GM12878 (cell line): ENCODE measurements around the gene PPP1R12B. TPM values are rescaled to one million over a fixed set of nuclear protein-coding genes. Genes with fewer than 3 reads are reported as not detected.
"Not testable (repeated sequence)": the region's sequence is repeated elsewhere in the genome, so short reads cannot be mapped to it uniquely, and the experiment has no call there.

ENCODE experiments used
- ATAC-seq: fragments of 200-7000 bp; cut with Tn5 transposase; 3 replicates; pipeline ENCODE4 v1.9.1; 2020; ENCODE audit warnings: mild to moderate bottlenecking, moderate library complexity
- BruUV-seq: library from RNA; stranded (reverse); fragments of 400-500 nt; replicated peaks from 2 replicates; lab custom pipeline; 2021; lab: Mats Ljungman, UMichigan
- CTCF ChIA-PET: fragments of 300-600 bp; sonication (Branson Sonifier 250); formaldehyde crosslinking; extraction: SDS; loops from one replicate; lab custom pipeline; 2021; ENCODE audit warnings: inconsistent platforms; lab: Yijun Ruan, JAX
- POLR2A ChIA-PET: fragments of 350-600 bp; formaldehyde crosslinking; extraction: SDS; loops from one replicate; lab custom pipeline; 2021; ENCODE audit warnings: inconsistent platforms; lab: Charles Lee
- RAD21 ChIA-PET: fragments of 300-600 bp; sonication (Branson Sonifier 250); formaldehyde crosslinking; loops from one replicate; lab custom pipeline; 2023; ENCODE audit warnings: antibody characterized with exemption; ENCODE audit not compliant: unreplicated experiment; lab: Charles Lee
- SMC1A ChIA-PET: fragments of 300-600 bp; sonication (Branson Sonifier 250); formaldehyde crosslinking; loops from one replicate; lab custom pipeline; 2023; ENCODE audit not compliant: unreplicated experiment, uncharacterized antibody; lab: Charles Lee
- DNase-seq: peaks from one replicate; pipeline ENCODE4 v3.0.0-alpha.2; 2011; ENCODE audit warnings: low read depth, low spot score
- FAIRE-seq: peaks from 3 replicates; lab custom pipeline; 2011; peaks lifted over from hg19 to GRCh38; lab: Jason Lieb, UNC
- H2AFZ ChIP-seq: 2 replicates; pipeline ENCODE4 v1.6.0; 2011; ENCODE audit warnings: low read depth, low read length, control low read depth; ENCODE audit not compliant: control insufficient read depth
- H3K27ac ChIP-seq: 2 replicates; pipeline ENCODE4 v1.5.1; 2011; ENCODE audit warnings: control low read depth; ENCODE audit not compliant: control insufficient read depth, insufficient read depth
- H3K27me3 ChIP-seq, 2 experiments: replicated peaks in 1 of 2; 2 replicates each; pipeline versions ENCODE4 v1.6.0 to v1.6.1; 2011; ENCODE audit warnings: low read length in 1 of 2; ENCODE audit not compliant: control insufficient read depth in 2 of 2, insufficient read depth in 2 of 2
- H3K36me3 ChIP-seq, 2 experiments: 2 replicates each; pipeline ENCODE4 v1.5.1; 2011; ENCODE audit warnings: low read length in 1 of 2; ENCODE audit not compliant: control insufficient read depth in 2 of 2, insufficient read depth in 2 of 2
- H3K4me1 ChIP-seq: 2 replicates; pipeline ENCODE4 v1.6.1; 2011; ENCODE audit warnings: mild to moderate bottlenecking, low read length, moderate library complexity, mixed read lengths; ENCODE audit not compliant: control insufficient read depth, insufficient read depth
- H3K4me2 ChIP-seq: 2 replicates; pipeline ENCODE4 v1.6.0; 2011; ENCODE audit warnings: control low read depth; ENCODE audit not compliant: control insufficient read depth, insufficient read depth
- H3K4me3 ChIP-seq: fragments of 200-600 bp; sonication (generic); 2 replicates; pipeline ENCODE4 v1.5.1; 2016
- H3K79me2 ChIP-seq: 2 replicates; pipeline ENCODE4 v1.6.0; 2011; ENCODE audit warnings: low read length; ENCODE audit not compliant: control insufficient read depth, insufficient read depth
- H3K9ac ChIP-seq: 2 replicates; pipeline ENCODE4 v1.8.0; 2011; ENCODE audit warnings: low read length, control low read depth, mixed read lengths; ENCODE audit not compliant: control insufficient read depth, insufficient read depth
- H3K9me3 ChIP-seq: replicated peaks from 3 replicates; pipeline ENCODE4 v1.5.1; 2011; ENCODE audit warnings: mild to moderate bottlenecking, low read length; ENCODE audit not compliant: control insufficient read depth, insufficient read depth
- H4K20me1 ChIP-seq: 2 replicates; pipeline ENCODE4 v1.6.0; 2011; ENCODE audit not compliant: control insufficient read depth, insufficient read depth
- ATF7 ChIP-seq: fragments of 450-650 bp; IDR thresholded peaks from 2 replicates; pipeline ENCODE4 v1.6.1; 2016; ENCODE audit warnings: low read depth, mild to moderate bottlenecking
- CBFB ChIP-seq: IDR thresholded peaks from 2 replicates; pipeline ENCODE4 v1.6.1; 2016; ENCODE audit warnings: antibody characterized with exemption, low read depth
- ETV6 ChIP-seq, 2 experiments: fragments of 450-650 bp in 1 of 2; IDR thresholded peaks in 1 of 2; conservative IDR thresholded peaks in 1 of 2; 2 replicates each; pipeline ENCODE4 v1.6.1; 2014; ENCODE audit warnings: antibody characterized with exemption in 1 of 2, borderline replicate concordance in 1 of 2, low read depth in 1 of 2, mild to moderate bottlenecking in 1 of 2, moderate library complexity in 1 of 2
- IKZF2 ChIP-seq, 2 experiments: fragments of 450-650 bp; IDR thresholded peaks; 2 replicates each; pipeline ENCODE4 v1.6.1; 2017; ENCODE audit warnings: mild to moderate bottlenecking in 2 of 2, moderate library complexity in 2 of 2
- IRF5 ChIP-seq: fragments of 450-650 bp; IDR thresholded peaks from 2 replicates; pipeline ENCODE4 v1.6.1; 2017; ENCODE audit warnings: borderline replicate concordance
- JUNB ChIP-seq: IDR thresholded peaks from 2 replicates; pipeline ENCODE4 v1.6.1; 2016; ENCODE audit warnings: antibody characterized with exemption, mild to moderate bottlenecking
- MEF2A ChIP-seq: IDR thresholded peaks from 2 replicates; pipeline ENCODE4 v1.6.1; 2011; ENCODE audit warnings: low read depth, mild to moderate bottlenecking, low read length, moderate library complexity; ENCODE audit not compliant: insufficient read depth
- MEF2B ChIP-seq: fragments of 450-650 bp; IDR thresholded peaks from 2 replicates; pipeline ENCODE4 v1.6.1; 2018; ENCODE audit warnings: mild to moderate bottlenecking, moderate library complexity; ENCODE audit not compliant: partially characterized antibody, poor library complexity, severe bottlenecking
- NBN ChIP-seq: fragments of 450-650 bp; IDR thresholded peaks from 2 replicates; pipeline ENCODE4 v1.6.1; 2016
- NFIC ChIP-seq: IDR thresholded peaks from 2 replicates; pipeline ENCODE4 v1.6.1; 2012; ENCODE audit warnings: low read depth, mild to moderate bottlenecking, inconsistent platforms, low read length, moderate library complexity
- RUNX3 ChIP-seq: IDR thresholded peaks from 2 replicates; pipeline ENCODE4 v1.6.1; 2012; ENCODE audit warnings: low read length, inconsistent platforms
- WGBS: methylation state at CpG from one replicate; pipeline ENCODE4 v1.1.6; 2016; ENCODE audit warnings: low lambda C conversion rate; ENCODE audit not compliant: insufficient replicate concordance, insufficient coverage; ENCODE audit errors: missing lambda C conversion rate; 5-methylcytosine and 5-hydroxymethylcytosine counted together
- in situ Hi-C: fragments of 300-500 bp; cut with MboI; formaldehyde crosslinking; loops from 9 replicates; pipeline ENCODE4 v1.14.3; 2018; ENCODE audit warnings: mixed read lengths
- intact Hi-C: fragments of 100-400 bp; cut with micrococcal nuclease; formaldehyde crosslinking; loops from one replicate; pipeline ENCODE4 v1.14.2; 2022; ENCODE audit not compliant: unreplicated experiment
- polyA plus RNA-seq, 11 experiments: library from polyadenylated mRNA; depleted of rRNA in 4 of 11; unstranded in 6 of 11; stranded (reverse) in 5 of 11; fragments of >200 nt; fragmentation: Nextera tagmentation in 4 of 11; fragmentation: Illumina TruSeq in 1 of 11; extraction: Ambion mirVana in 4 of 11; extraction: Trizol in 1 of 11; gene quantifications; 1 replicate in 1 of 11; 2 replicates in 10 of 11; pipeline versions ENCODE4 v1.2.1 to v1.2.3, GENCODE V29; 2011 to 2016; ENCODE audit warnings: inconsistent platforms in 2 of 11, missing spikeins in 2 of 11, low read depth in 1 of 11
- total RNA-seq, 4 experiments: library from RNA; depleted of rRNA in 3 of 4; stranded (reverse); fragments of >200 nt in 3 of 4; fragmentation: Illumina TruSeq in 1 of 4; extraction: Trizol in 1 of 4; gene quantifications; 2 replicates each; pipeline versions ENCODE4 v1.2.1 to v1.2.3, GENCODE V29; 2013 to 2021
- TF ChIP-seq, protein P1 (sequence below): fragments of 450-650 bp; IDR thresholded peaks from 2 replicates; pipeline ENCODE4 v1.6.1; 2017; ENCODE audit warnings: low read depth, mild to moderate bottlenecking, moderate library complexity
- TF ChIP-seq, protein P2 (sequence below): fragments of 450-650 bp; IDR thresholded peaks from 2 replicates; pipeline ENCODE4 v1.6.1; 2016; ENCODE audit warnings: mild to moderate bottlenecking
- TF ChIP-seq, protein P3 (sequence below): IDR thresholded peaks from 2 replicates; pipeline ENCODE4 v1.6.1; 2012; ENCODE audit warnings: low read length, inconsistent platforms

Gene PPP1R12B
- total and polyA plus RNA-seq, 10 of the 15 experiments (the other 5 are each of a cell fraction or from before 2014, with no cell fraction given): 0.29 to 9.4 (median 4.7) TPM

GRCh38 chr1:202484032-202484431 is 135.5 kb downstream of the PPP1R12B start:
- TF ChIP-seq NFIC (peak; percentile 81), IKZF2 (IDR thresholded peaks at IDR 0.05) (peak; percentile 54 to 67; a peak in 3 of 4 replicates), NBN (0 out of 2 replicates have a peak, but pooled peaks have one; percentile 44), ATF7 (peak; percentile 21; the same call in 1 of the 2 replicates), IRF5 (0 out of 2 replicates have a peak, but pooled peaks have one; percentile 26), CBFB (peak; percentile 62; the same call in 1 of the 2 replicates), ETV6 (conservative IDR thresholded peaks at IDR 0.05 in 1 of 2, IDR thresholded peaks at IDR 0.05 in 1 of 2; ENCODE audit: borderline replicate concordance in 1 of 2, low read depth in 1 of 2) (peak in 1 of 2 experiments; percentile 19; a peak in 1 of 4 replicates), MEF2A (0 out of 2 replicates have a peak, but pooled peaks have one; percentile 32), MEF2B (peak; percentile 23), JUNB (peak; percentile 51), RUNX3 (peak; percentile 95)
- TF ChIP-seq, protein P1, sequence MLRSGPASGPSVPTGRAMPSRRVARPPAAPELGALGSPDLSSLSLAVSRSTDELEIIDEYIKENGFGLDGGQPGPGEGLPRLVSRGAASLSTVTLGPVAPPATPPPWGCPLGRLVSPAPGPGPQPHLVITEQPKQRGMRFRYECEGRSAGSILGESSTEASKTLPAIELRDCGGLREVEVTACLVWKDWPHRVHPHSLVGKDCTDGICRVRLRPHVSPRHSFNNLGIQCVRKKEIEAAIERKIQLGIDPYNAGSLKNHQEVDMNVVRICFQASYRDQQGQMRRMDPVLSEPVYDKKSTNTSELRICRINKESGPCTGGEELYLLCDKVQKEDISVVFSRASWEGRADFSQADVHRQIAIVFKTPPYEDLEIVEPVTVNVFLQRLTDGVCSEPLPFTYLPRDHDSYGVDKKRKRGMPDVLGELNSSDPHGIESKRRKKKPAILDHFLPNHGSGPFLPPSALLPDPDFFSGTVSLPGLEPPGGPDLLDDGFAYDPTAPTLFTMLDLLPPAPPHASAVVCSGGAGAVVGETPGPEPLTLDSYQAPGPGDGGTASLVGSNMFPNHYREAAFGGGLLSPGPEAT: peak; percentile 47; the same call in 1 of the 2 replicates
- TF ChIP-seq, protein P2, sequence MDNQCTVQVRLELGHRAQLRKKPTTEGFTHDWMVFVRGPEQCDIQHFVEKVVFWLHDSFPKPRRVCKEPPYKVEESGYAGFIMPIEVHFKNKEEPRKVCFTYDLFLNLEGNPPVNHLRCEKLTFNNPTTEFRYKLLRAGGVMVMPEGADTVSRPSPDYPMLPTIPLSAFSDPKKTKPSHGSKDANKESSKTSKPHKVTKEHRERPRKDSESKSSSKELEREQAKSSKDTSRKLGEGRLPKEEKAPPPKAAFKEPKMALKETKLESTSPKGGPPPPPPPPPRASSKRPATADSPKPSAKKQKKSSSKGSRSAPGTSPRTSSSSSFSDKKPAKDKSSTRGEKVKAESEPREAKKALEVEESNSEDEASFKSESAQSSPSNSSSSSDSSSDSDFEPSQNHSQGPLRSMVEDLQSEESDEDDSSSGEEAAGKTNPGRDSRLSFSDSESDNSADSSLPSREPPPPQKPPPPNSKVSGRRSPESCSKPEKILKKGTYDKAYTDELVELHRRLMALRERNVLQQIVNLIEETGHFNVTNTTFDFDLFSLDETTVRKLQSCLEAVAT: peak; percentile 80
- TF ChIP-seq, protein P3, sequence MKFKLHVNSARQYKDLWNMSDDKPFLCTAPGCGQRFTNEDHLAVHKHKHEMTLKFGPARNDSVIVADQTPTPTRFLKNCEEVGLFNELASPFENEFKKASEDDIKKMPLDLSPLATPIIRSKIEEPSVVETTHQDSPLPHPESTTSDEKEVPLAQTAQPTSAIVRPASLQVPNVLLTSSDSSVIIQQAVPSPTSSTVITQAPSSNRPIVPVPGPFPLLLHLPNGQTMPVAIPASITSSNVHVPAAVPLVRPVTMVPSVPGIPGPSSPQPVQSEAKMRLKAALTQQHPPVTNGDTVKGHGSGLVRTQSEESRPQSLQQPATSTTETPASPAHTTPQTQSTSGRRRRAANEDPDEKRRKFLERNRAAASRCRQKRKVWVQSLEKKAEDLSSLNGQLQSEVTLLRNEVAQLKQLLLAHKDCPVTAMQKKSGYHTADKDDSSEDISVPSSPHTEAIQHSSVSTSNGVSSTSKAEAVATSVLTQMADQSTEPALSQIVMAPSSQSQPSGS: peak; percentile 56; the same call in 1 of the 2 replicates
- ATAC-seq: peak; percentile 72
- H3K79me2 ChIP-seq, in situ Hi-C loops, POLR2A ChIA-PET, DNase-seq, BruUV-seq, RAD21 ChIA-PET, H4K20me1 ChIP-seq, H2AFZ ChIP-seq, H3K9ac ChIP-seq, H3K27ac ChIP-seq, H3K9me3 ChIP-seq, H3K4me3 ChIP-seq, H3K36me3 ChIP-seq, intact Hi-C loops, H3K27me3 ChIP-seq: not testable (repeated sequence)
- FAIRE-seq: peak; percentile 41
- Histone ChIP-seq H3K4me1 (peaks cover 20% of the 10 kb centered on the region), H3K4me2 (peak overlapping the region; percentile 17)
- ChIA-PET SMC1A (interaction anchor here (0.7 to 1.8 kb wide), 7 partner anchors 78 to 140 kb away, joined by 3 to 5 read pairs (median 3); no protein-coding TSS in a partner anchor), CTCF (interaction anchor here (0.6 to 2.3 kb wide), 6 partner anchors 15 to 1096 kb away, joined by 3 to 9 read pairs (median 3); no protein-coding TSS in a partner anchor)
- WGBS: 0% methylated on average over 2 of the region's 2 CpGs
